ENCODE results near the gene TCF7L1. TPM values are rescaled to one million over a fixed set of nuclear protein-coding genes. Genes with fewer than 3 reads are reported as not detected.

Gene TCF7L1
- total and polyA plus RNA-seq, 9 of the 15 experiments (the other 6 are each of a cell fraction or from before 2014, with no cell fraction given) = 0.03 to 0.11 (median 0.07) TPM; not detected in 5

DNA sequence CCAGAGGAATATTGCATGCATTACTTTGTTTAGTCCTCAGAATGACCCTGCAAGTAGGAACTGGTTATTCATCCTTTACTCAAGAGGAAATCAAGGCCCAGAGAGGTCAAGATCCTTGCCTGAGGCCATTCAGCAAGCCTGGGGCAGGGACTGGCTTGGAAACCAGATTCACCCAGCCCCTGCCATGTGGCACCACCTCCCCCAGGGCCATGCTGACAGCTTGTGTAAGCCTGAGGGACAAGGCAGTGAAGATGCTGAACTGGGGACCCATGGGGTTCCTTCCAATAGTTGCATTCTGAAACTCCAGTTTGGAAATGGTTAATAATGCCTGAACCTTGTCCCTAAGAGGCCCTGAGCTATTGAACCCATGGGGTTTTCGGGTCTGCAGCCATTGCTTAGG, 24.2 kb downstream of the TCF7L1 start:
- Histone ChIP-seq H3K27me3 (ENCODE audit: control insufficient read depth in 2 of 2, insufficient read depth in 2 of 2, low read length in 2 of 2) (peaks cover 23 to 65% of the 10 kb centered on the region in 2 experiments), H3K9ac (ENCODE audit: insufficient read depth in 1 of 2, low read depth in 2 of 2, low read length in 2 of 2) (no peak overlapping the region), H3K36me3 (ENCODE audit: control insufficient read depth, insufficient read depth, low read length) (no peaks in the 10 kb centered on the region), H3K27ac (ENCODE audit: extremely low read depth, low read depth, low read length) (no peak overlapping the region), H3K4me1 (replicated peaks in 1 of 2; ENCODE audit: control insufficient read depth in 2 of 2, insufficient read depth in 2 of 2, low read length in 2 of 2) (no peaks in the 10 kb centered on the region), H3K79me2 (ENCODE audit: control insufficient read depth, insufficient read depth, low read length) (no peaks in the 10 kb centered on the region), H3K9me1 (ENCODE audit: control insufficient read depth, insufficient read depth, low read length) (no peaks in the 10 kb centered on the region), H2AFZ (ENCODE audit: low read depth, low read length) (no peak overlapping the region), H3K9me3 (replicated peaks; ENCODE audit: control insufficient read depth, insufficient read depth, low read depth, low read length) (no peaks in the 10 kb centered on the region), H3K4me3 (no peak overlapping the region), H4K20me1 (replicated peaks; ENCODE audit: control insufficient read depth, insufficient read depth, low read length) (no peaks in the 10 kb centered on the region), H3K4me2 (ENCODE audit: insufficient read depth, low read length) (no peak overlapping the region)
- in situ Hi-C loops (cut with MboI) (no loop called here), intact Hi-C loops (cut with micrococcal nuclease) (no loop called here)
- 9% methylated on average over 1 of the region's 1 CpG for WGBS (ENCODE audit: insufficient coverage, low coverage, missing lambda C conversion rate)
- TF ChIP-seq CSDE1 (IDR thresholded peaks at IDR 0.05) = no peak
- TF ChIP-seq ZNF324 (CRISPR knock-in tag; IDR thresholded peaks at IDR 0.05) = no peak
- TF ChIP-seq SAFB (IDR thresholded peaks at IDR 0.05; ENCODE audit: borderline replicate concordance, low read depth, low read length) = no peak
- TF ChIP-seq SMARCE1 (IDR thresholded peaks at IDR 0.05) = no peak
- no peak for TF ChIP-seq HINFP (tag; conservative IDR thresholded peaks at IDR 0.05; ENCODE audit: low read depth)
- no peak for TF ChIP-seq ERF (CRISPR knock-in tag; IDR thresholded peaks at IDR 0.05)
- no peak for TF ChIP-seq E2F8 (IDR thresholded peaks at IDR 0.05; ENCODE audit: low read depth, partially characterized antibody)
- no peak for TF ChIP-seq PHF8 (IDR thresholded peaks at IDR 0.05; ENCODE audit: borderline replicate concordance, low read length)
- FAIRE-seq (no peak), ATAC-seq (no peak), DNase-seq (ENCODE audit: extremely low read depth in 1 of 4, low spot score in 3 of 4) (no peak)
- ChIA-PET CTCF (ENCODE audit: low intra/inter-chr PET ratio) (no interaction called here), POLR2A (interaction anchor here (0.8 to 1.2 kb wide), 2 partner anchors 10 to 18 kb away, joined by 3 read pairs; no protein-coding TSS in a partner anchor)
- BruUV-seq (replicated peaks) = no TSS peak

Measured in K562 (cell line).